Activated CD4-positive, CD25-positive, alpha-beta regulatory T cell (primary cell): ENCODE measurements around the gene LCMT2.

ENCODE experiments used
- DNase-seq, 4 experiments: peaks; one replicate each; lab custom pipeline; 2025; lab: John Stamatoyannopoulos, UW

Gene LCMT2

GRCh38 chr15:43329960-43330779 is at the start of gene LCMT2:
Gene LCMT2 (minus strand): TSS chr15:43330573. CDS start chr15:43330489, 84 bp downstream.
- peak; percentile 73 to 84 (median 81) for DNase-seq

GRCh38 chr15:43378601-43379000 is 48.2 kb upstream of the LCMT2 start:
- no peak for DNase-seq

GRCh38 chr15:43376017-43376705 is 45.8 kb upstream of the LCMT2 start:
- peak in 1 of 4 experiments; percentile 3 for DNase-seq

GRCh38 chr15:43370975-43371974 is 40.9 kb upstream of the LCMT2 start, which contains the start of the genes TUBGCP4 and ZSCAN29:
Gene TUBGCP4 (plus strand): TSS chr15:43371101. CDS start chr15:43371355, 254 bp downstream.
Gene ZSCAN29 (minus strand): TSS chr15:43371043. CDS start chr15:43369913, 1,130 bp downstream.
- DNase-seq = peak; percentile 54 to 63 (median 60)

- no peak for DNase-seq
Measured at GRCh38 chr15:43370310-43370974, 40.1 kb upstream of the LCMT2 start.

GRCh38 chr15:43361313-43361903 is 31.0 kb upstream of the LCMT2 start:
- no peak for DNase-seq

GRCh38 chr15:43360821-43361220 is 30.4 kb upstream of the LCMT2 start:
- DNase-seq = no peak

GRCh38 chr15:43352693-43353382 is 22.5 kb upstream of the LCMT2 start:
- no peak for DNase-seq

- no peak for DNase-seq
Measured at GRCh38 chr15:43347114-43347513, 16.7 kb upstream of the LCMT2 start.

GRCh38 chr15:43346305-43346704 is 15.9 kb upstream of the LCMT2 start:
- DNase-seq = no peak

GRCh38 chr15:43330780-43331087 is 361 bp upstream of the LCMT2 start:
- DNase-seq = no peak

GRCh38 chr15:43329217-43329959 is 985 bp downstream of the LCMT2 start:
- DNase-seq = peak in 1 of 4 experiments; percentile 21

GRCh38 chr15:43325039-43325684 is 5.2 kb downstream of the LCMT2 start:
- no peak for DNase-seq

- DNase-seq = no peak
Measured at GRCh38 chr15:43318990-43319771, 11.2 kb downstream of the LCMT2 start.

GRCh38 chr15:43317566-43318184 is 12.7 kb downstream of the LCMT2 start:
- no peak for DNase-seq

GRCh38 chr15:43316971-43317346 is 13.4 kb downstream of the LCMT2 start:
- DNase-seq = no peak

- DNase-seq = no peak
Measured at GRCh38 chr15:43316016-43316970, 14.1 kb downstream of the LCMT2 start.
